GM21390 (cell line): Measurements from ENCODE around the gene ZCWPW1.
"Not testable (repeated sequence)": the region's sequence is repeated elsewhere in the genome, so short reads cannot be mapped to it uniquely, and the experiment has no call there.

Experiments used
- ATAC-seq: cut with Tn5 transposase; IDR thresholded peaks from one replicate; pipeline ENCODE4 v1.9.1; 2021; ENCODE audit not compliant: unreplicated experiment

Gene ZCWPW1

DNA sequence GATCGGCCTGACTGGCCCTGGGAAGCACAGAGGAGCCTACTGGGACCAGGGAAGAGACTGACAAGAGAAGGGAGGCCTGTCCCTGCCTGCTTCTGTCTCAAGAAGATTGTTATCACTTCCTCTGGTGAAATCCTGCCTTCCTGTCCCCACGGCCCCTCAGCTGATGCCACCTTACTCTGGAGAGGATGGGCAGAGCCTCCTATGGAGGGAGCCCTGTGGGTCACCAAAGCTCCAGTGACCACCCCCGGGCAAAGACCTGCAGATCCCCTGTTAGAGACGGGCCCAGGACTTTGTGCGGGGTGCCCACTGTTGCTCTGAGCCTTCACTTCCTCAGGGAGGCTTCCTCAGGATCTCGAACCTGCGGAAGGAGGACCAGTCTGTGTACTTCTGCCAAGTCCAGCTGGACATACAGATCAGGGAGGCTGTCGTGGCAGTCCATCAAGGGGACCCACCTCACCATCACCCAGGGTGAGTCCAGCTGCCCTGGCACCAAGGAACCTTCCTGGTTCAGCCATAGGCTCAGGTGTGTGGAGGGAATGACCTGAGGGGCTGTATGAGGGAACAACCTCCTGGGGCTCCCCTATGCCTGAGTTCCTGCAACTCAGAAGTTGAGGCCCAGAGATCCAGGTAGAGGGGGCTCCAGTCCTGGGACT, 72.0 kb downstream of the ZCWPW1 start:
- ATAC-seq: no peak

- no peak for ATAC-seq
These were observed 74.7 kb downstream of the ZCWPW1 start for GRCh38 chr7:100353685-100354330.

GRCh38 chr7:100352984-100353684, 75.4 kb downstream of the ZCWPW1 start:
- ATAC-seq: no peak

- not testable (repeated sequence) for ATAC-seq
These were observed 76.2 kb downstream of the ZCWPW1 start for GRCh38 chr7:100352230-100352781.

DNA sequence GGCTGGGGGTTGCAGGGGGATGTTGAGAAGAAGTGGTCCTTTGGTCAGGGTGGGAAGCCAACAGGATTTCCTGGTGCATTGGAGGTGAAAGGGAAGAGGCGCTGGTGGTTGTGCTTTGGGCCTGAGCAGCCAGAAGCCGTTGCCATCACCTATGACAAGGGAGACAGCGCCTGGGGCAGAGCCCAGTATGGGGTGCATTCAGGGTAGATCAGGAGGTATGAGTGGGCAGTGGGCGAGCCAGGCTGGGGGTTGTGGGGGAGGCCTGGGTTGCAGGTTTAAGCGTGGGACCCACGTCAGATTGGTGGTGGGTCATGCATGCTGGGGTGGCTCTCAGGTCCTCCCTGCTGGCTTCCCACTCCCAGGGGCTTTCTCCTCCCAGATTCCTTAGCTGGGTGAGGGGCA, 76.8 kb downstream of the ZCWPW1 start:
- no peak for ATAC-seq
